HG02884 (cell line): ENCODE data around the gene CACNG3.
"Not testable (repeated sequence)": the region's sequence is repeated elsewhere in the genome, so short reads cannot be mapped to it uniquely, and the experiment has no call there.

ENCODE experiments used
- ATAC-seq: cut with Tn5 transposase; IDR thresholded peaks from one replicate; pipeline ENCODE4 v1.9.1; 2021; ENCODE audit warnings: mild to moderate bottlenecking, moderate library complexity; ENCODE audit not compliant: unreplicated experiment

CACNG3 gene

DNA sequence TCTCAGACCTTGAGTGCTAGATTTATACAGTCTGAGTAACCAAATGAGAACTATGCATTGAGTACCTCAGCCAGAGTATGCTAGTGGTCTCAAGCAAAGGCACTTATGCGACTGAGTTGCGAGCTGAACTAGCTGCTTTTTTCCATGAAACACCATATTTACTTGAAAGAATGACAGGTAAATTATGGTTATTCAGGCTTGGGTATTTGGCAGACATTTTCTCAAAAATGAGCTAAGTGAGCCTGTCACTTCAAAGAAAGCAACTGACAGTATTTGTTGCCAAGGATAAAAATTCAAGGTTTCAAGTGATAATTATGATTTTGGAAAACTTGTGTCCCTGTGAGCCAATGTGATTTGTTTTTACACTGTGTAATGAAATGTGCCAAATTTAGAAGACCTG lies 19.3 kb downstream of the CACNG3 start:
- no peak for ATAC-seq

DNA sequence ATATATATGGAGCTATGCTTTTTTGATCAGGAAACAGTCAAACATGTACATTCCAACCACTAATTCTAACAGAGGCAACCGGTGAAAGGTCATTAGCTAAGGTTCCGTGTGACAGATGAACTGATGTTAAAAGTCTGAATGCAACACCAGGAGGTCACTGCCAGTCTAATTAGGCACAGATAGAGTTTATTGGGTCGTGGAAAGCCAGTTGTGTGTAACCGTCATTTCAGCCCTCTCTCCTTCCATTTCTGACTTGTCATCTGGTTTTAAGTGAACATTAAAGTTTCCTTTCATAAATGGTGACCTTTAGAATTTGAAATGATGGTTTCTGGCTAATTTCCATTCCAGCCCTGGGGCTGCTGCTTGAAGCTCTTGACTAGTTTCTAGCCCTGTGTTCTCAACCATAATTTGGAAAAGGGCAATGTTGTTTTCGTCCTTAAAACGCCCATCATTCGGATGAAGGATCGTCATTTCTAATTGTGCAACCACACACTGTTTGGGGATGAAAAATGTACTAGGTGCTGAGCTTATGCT lies 23.9 kb downstream of the CACNG3 start:
- ATAC-seq = no peak

DNA sequence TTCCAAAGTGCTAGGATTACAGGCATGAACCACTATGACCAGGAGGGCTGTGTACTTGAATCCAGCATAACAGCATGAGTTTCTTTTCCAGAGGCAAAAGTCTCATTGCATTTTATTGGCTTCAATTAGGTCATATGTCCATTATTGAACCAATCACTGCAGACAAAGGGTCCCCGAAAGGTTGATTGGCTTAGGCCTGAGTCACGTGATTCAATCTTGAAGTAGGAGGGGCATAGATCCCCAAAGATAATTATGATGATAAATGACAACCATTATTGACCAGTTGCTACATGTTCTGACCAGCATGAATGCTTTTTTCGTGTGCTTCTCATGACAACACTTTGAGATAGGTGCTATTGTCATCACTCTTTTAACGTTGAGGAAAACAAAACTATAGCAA lies 25.3 kb downstream of the CACNG3 start:
- ATAC-seq = no peak

DNA sequence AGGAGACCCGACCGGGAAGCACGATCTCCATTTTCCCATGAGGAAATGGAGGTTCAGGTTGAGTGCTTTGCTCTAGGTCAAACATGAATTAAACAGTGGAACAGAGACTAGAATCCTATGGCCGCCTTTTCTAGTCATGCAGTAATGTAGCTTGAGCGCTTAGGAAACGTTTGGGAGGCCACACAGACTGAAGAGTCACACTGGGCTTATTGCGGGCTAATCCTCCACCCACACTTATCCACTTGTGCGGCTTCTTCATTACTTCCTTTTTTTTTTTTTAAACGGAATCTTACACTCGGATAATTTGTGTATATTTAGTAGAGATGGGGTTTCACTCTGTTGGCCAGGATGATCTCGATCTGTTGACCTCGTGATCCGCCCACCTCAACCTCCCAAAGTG lies 26.0 kb downstream of the CACNG3 start:
- ATAC-seq = no peak

DNA sequence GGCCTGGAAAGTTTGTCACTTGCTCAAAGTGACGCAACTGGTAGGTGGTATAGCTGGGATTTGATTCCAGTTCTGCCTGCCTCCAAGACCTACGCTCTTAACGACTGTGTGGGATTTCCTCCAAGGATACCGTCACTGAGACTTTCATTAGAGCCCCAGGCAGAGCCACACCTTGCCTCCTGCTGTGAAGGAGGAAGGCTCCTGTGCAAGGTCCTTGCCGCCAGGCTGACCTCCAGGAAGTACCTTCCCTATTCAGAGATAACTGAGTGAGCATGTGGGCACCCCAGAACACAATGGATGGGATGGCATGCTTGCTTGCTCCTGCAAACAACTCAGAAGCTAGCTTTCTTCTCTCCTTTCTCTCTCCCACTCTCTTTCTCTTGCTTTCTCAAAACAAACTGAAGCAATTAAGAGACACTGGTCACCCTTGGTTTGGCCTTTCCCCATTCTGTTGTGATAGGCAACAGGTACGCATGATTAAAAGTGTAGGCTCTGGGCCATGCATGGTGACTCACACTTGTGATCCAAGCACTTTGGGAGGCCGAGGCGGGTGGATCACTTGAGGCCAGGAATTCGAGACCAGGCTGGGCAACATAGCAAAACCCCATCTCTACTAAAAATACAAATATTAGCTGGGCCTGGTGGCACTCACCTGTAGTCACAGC lies 30.7 kb downstream of the CACNG3 start:
- no peak for ATAC-seq

- no peak for ATAC-seq
These were observed 32.4 kb downstream of the CACNG3 start for GRCh38 chr16:24288516-24288915.

DNA sequence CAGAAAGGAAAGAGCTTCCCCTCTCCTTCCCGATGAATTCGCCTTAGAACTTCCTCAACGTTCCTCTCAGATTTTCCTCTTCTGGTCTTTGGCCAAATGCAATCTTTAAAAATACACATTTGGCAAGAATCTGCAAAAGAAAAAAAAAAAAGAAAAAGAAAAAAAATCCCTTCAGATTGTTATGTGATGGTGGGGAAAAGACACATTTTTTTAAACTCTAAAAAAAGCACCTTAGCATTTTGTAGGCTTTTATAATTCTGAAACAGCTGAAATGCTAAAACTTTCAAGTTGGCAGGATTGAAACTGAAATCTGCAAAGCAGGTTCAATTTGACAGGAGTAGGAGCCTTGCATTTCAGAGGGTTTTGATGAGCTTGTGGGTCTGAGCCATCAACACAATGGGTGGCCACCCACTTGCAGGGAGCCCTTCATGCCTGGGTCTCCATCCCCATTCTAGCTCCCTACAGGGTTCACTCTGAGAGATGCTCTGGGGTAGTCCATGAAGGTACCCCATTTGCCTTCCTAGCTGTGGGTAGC lies 33.1 kb downstream of the CACNG3 start:
- no peak for ATAC-seq

DNA sequence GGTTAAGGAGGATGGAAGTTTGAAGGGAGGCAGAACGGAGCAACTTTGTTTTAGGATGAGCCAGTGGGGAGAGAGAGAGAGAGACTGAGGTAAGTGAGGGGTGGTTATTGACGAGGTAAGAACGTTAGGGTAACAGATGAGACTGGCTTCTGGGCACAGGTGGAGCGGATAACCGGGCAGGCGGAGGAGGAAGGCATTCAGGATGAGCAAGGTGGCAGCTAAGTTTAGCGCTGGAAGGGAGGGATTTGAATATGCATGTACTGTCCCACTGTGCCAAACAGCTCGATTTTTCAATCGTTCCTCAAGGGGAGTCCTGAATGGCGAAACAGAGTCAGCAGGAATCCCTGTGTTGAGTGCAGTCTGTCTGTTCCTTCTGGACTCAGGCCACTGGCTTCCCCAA lies 35.8 kb downstream of the CACNG3 start:
- no peak for ATAC-seq

DNA sequence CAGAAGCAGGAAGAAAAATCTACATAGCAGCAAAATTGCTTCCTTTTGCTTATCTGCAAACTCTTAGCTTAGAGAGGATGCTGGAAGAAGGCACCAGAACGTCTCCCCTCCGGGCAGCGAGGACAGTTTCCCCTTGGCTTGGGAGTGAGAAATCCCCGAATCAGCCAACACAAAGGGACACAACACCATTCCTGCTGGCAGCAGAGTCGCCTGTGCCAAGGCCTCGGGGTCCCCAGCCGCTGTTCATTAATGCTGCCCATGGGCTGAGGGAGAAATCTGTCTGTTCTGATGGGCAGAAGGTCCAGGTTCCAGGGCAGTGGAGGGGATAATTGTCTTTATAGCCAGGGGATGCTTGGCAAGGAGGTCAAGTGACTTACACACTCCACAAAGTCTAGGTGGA lies 38.0 kb downstream of the CACNG3 start:
- ATAC-seq = no peak

- no peak for ATAC-seq
These were observed 41.2 kb downstream of the CACNG3 start for GRCh38 chr16:24297375-24297774.

DNA sequence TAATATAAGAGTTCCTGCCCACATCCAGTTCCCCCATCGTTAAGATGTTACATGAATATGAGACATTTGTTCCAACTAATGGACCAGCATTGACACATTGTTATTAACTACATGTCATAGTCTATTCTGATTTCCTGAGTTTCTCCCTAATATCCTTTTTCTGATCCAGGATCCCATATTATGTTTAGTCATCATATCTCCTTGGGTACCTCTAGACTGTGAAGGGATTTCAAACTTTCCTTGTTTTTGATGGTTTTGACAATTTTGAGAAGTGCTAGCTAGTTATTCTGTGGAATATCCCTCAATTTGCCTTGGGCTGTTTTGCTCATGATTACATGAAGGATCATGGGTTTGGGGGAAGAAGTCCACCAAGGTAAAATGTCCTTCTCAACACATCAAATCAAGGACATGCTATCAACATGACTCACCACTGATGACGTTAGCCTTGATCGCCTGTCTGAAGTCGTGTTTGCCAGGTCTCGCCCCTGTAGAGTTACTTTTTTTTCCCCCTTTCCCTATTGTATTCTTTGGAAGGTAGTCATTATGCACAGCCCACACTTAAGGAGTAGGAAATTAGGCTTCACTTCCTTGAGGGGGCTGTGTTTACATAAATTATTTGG lies 42.5 kb downstream of the CACNG3 start:
- ATAC-seq = no peak

- not testable (repeated sequence) for ATAC-seq
These were observed 44.6 kb downstream of the CACNG3 start for GRCh38 chr16:24300750-24301149.

GRCh38 chr16:24302636-24303035 lies 46.5 kb downstream of the CACNG3 start:
- no peak for ATAC-seq

GRCh38 chr16:24308200-24308599 lies 52.1 kb downstream of the CACNG3 start:
- no peak for ATAC-seq

- ATAC-seq = no peak
These were observed 53.4 kb downstream of the CACNG3 start for GRCh38 chr16:24309258-24310142.

DNA sequence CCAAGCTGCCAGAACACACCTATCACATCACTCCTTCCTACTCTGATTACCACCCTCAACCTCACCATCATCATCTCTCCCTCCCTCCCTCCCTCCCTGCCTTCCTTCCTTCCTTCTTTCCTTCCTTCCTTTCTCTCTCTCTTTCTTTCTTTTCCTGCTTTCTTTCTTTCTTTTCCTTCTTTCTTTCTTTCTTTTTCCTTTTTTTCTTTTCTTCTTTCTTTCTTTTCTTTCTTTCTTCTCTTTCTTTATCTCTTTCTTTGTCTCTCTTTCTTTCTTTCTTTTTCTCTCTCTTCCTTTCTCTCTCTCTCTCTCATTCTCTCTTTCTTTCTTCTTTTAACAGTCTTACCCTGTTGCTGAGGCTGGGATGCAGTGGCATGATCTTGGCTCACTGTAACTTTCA lies 59.2 kb downstream of the CACNG3 start:
- ATAC-seq = no peak

DNA sequence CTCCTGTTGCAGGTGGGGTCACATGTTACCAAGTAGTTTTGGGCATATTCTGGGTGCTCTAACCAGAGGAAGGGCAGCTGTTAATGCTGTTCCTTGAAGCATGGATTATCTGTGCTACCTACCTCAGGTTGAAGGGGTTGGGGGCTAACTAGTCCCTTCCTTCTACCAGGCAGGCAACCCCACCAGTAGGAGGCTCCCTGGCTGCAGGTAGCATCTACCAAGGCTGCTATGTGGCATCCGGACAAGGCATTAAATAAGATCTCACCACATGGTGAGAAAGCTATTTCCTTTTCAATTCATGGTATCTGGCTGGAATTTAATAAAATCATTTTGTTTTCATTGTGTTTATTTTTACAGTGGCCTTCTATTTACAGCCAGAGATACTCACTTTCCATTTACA lies 62.5 kb downstream of the CACNG3 start:
- ATAC-seq = no peak

DNA sequence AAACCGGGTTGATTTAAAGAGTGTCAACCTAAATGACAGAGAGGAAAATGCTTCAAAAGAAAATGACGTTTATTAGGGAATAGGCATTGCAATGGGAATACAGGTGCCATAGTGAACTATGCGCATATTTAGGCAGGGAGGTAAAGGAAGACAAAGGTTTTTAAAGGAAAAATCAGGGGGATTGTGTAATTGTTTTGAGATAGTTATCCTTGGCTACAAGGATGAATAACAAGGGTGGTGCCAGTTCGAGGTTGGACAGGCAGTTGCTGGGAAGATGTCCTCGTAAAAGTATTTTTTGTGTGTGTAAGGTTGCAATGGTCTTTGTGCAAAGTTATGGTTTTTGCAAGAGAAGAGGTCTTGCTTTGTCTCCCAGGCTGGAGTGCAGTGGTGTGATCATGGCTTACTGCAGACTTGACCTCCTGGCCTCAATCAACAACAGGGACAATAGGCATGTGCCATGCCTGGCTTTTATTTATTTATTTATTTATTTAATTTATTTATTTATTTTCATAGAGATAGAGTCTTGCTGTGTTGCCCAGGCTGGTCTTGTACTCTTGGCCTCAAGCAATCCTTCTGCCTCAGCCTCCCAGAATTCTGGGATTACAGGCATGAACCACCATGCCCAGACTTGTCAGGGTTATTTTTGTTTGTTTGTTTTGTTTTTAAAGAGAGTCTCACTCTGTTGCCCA lies 63.1 kb downstream of the CACNG3 start:
- ATAC-seq = no peak

DNA sequence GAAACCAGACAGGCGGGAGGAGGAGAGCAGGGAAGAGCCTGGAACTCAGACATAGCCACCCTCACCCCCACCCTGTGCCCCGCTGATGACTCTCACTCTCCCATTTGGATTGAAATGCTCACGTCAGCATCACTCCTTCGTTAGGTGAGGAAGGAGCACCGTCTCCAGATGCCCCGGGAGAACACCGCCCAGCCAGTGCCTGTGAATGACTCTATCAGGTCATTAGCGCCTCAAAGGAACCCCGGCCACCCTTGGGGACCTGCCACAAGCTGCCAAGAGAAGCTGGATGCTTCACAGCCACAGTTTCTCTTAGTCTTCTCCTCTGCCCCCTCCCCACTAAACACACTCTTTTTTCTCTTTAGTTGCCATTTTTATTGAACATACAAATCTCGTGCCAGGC lies 66.0 kb downstream of the CACNG3 start:
- no peak for ATAC-seq

DNA sequence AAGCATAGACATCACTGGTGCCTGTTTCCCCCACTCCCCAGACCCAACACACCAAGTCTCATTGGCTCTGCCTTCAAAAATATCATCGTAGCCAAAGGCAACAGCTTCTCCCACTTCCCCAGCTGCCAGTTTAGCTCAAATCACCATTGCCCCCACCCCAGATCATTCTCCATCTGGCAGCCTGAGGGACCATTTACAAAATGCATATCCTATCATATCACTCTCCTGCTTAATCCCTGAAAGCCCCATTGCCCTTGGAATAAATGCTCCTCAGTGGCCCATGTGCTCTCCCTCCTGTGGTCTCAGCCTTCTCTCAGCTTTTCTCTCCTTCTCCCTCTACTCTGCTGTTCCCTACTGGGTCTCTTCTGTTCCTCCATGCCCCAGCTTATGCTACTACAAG lies 68.3 kb downstream of the CACNG3 start:
- ATAC-seq = no peak
